Activated CD4-positive, alpha-beta T cell treated with anti-CD3 and anti-CD28 coated beads, Interleukin-2, amount 10 ng/mL, durations not matched to agents 7 days and 5 days (primary cell): ENCODE data around the gene UCN. TPM values are rescaled to one million over a fixed set of nuclear protein-coding genes. Genes with fewer than 3 reads are reported as not detected.

Source experiments
- CTCF ChIA-PET: fragments of 350-600 bp; sonication (Branson Sonifier 250); formaldehyde crosslinking; loops from one replicate; lab custom pipeline; 2021; ENCODE audit warnings: antibody characterized with exemption; lab: Charles Lee
- POLR2A ChIA-PET: fragments of 350-600 bp; sonication (Branson Sonifier 250); formaldehyde crosslinking; loops from one replicate; lab custom pipeline; 2021; ENCODE audit warnings: antibody characterized with exemption; lab: Charles Lee
- DNase-seq: peaks from one replicate; pipeline ENCODE4 v3.0.0-alpha.2; 2020
- H3K27ac Mint-ChIP-seq: one replicate; pipeline ENCODE4 v1.8.0; 2021; ENCODE audit warnings: mild to moderate bottlenecking, moderate library complexity, mixed read lengths
- H3K27me3 Mint-ChIP-seq: one replicate; pipeline ENCODE4 v1.8.0; 2021; ENCODE audit warnings: mixed read lengths
- H3K36me3 Mint-ChIP-seq: one replicate; pipeline ENCODE4 v1.8.0; 2021; ENCODE audit warnings: low read depth, mixed read lengths
- H3K4me1 Mint-ChIP-seq: one replicate; pipeline ENCODE4 v1.8.0; 2021; ENCODE audit warnings: mixed read lengths
- H3K4me3 Mint-ChIP-seq: one replicate; pipeline ENCODE4 v1.8.0; 2021; ENCODE audit warnings: mild to moderate bottlenecking, moderate library complexity, mixed read lengths
- H3K9me3 Mint-ChIP-seq: one replicate; pipeline ENCODE4 v1.8.0; 2021; ENCODE audit warnings: mixed read lengths
- total RNA-seq, 2 experiments: library from RNA; stranded (reverse); gene quantifications; one replicate each; pipeline ENCODE4 v1.2.3, GENCODE V29; 2021

Gene UCN
- total RNA-seq, 2 experiments from 2014 or later: 2.3 to 2.8 TPM

DNA sequence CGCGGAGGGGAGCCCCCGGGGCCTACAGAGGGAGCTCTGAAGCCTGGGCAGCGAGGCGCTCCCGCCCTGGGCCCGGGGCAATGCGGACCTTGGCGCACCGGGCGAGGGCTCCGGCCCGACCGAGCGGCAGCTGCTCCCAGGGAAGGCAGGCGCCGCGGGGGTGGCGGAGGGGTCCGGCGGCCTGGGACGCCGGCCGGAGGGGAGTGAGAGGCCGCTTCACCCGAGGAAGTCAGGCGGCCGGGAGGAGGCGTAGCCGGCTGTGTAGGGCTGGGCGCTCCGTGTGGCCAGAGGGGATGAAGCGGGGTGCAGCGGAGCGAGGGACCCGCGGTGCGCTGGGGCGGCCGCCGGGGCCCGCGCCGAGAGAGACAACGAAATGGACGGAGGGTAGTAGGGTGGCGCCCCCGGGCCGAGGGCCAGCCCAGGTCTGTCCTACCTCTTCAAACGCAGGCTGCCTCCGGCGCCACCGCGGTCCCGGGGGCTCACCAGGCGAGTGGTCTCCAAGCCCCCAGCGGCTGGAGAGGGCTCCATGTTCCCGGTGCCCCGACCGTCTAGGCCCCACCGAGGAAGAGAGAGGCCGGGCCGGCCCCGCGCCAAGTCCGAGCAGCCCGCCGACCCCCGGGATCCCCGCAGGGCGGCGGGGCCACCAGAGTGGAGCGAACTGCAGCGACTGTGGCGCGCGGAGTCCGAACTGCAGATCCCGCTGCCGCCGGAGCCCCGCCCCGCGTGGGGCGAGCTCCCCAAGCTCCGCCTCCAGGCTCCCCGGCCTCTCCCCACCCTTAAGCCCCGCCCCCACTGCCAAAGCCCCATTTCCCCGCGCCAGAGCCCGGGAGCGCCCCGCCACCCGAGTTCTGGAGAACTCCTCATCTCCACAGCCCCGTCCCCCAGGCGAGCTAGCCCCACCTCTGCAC lies 45.6 kb downstream of the UCN start, which contains the start of gene SLC30A3:
SLC30A3 (minus strand) TSS at position 669 of the 908 bp plus-strand sequence; CDS start at position 528, 141 bp downstream.
- ChIA-PET CTCF (interaction anchor here (0.7 to 3.4 kb wide), 8 partner anchors 10 to 414 kb away, joined by 3 to 15 read pairs (median 4); partner anchors contain the start of gene TRIM54), POLR2A (no interaction called here)

GRCh38 chr2:27261926-27262298 lies 46.3 kb downstream of the UCN start:
- DNase-seq: no peak
- Mint-ChIP-seq H3K9me3 (no peaks in the 10 kb centered on the region), H3K27ac (no peak overlapping the region), H3K27me3 (peaks cover 53% of the 10 kb centered on the region), H3K4me3 (peak overlapping the region; percentile 59), H3K36me3 (peaks cover 2% of the 10 kb centered on the region), H3K4me1 (peaks cover 27% of the 10 kb centered on the region)
- ChIA-PET POLR2A (no interaction called here), CTCF (interaction anchor here (1.1 to 1.3 kb wide), 2 partner anchors 10 to 41 kb away, joined by 3 to 5 read pairs; no protein-coding TSS in a partner anchor)

More for the DNA sequence above, 45.6 kb downstream of the UCN start, which contains the start of gene SLC30A3:
- Mint-ChIP-seq H3K27me3 (peaks cover 48% of the 10 kb centered on the region), H3K4me1 (peaks cover 27% of the 10 kb centered on the region), H3K4me3 (peak within 1 kb of the TSS; percentile 66), H3K36me3 (peaks cover 2% of the 10 kb centered on the region), H3K27ac (no peak within 1 kb of the TSS), H3K9me3 (no peaks in the 10 kb centered on the region)
- peak; percentile 79 for DNase-seq

DNA sequence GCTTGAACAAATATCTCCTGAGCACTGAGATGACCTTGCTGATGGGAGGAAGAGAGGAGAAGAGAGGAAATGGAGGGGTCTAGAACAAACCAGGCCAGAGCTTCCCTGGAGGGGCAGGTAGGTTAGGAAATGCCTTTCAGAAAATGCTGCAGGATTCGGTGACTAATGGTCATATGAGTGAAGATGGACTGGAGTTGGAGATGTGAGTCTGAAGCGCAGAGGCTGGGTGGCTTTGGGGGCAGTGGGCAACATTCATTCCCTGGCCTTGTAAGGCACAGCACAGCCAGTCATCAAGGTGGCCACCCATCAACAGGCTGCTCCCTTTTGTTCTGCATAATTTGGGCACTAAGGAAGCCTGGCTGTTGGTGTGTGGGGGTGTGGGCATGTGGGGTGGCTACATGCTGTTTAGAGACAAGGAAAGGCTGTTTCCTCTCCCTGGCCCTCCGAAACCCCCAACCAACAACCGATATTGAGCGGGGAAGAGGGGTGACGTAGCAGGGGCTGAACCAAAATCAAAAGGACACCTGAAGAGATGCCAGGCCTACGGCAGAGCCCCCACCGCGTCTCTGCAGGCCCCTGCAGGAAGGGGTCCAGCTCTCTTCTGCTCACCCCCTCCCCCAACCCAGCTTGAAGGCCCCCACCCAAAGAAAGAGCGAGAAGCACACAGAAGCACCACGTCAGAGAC lies 46.9 kb downstream of the UCN start:
- Mint-ChIP-seq H3K36me3 (peaks cover 2% of the 10 kb centered on the region), H3K27ac (no peak overlapping the region), H3K9me3 (no peaks in the 10 kb centered on the region), H3K4me3 (peak overlapping the region; percentile 59), H3K4me1 (peaks cover 27% of the 10 kb centered on the region), H3K27me3 (peaks cover 56% of the 10 kb centered on the region)
- POLR2A ChIA-PET: no interaction called here
- DNase-seq: no peak
- CTCF ChIA-PET: interaction anchor here (1.1 kb wide), 1 partner anchor 11 kb away, joined by 3 read pairs; no protein-coding TSS in a partner anchor

DNA sequence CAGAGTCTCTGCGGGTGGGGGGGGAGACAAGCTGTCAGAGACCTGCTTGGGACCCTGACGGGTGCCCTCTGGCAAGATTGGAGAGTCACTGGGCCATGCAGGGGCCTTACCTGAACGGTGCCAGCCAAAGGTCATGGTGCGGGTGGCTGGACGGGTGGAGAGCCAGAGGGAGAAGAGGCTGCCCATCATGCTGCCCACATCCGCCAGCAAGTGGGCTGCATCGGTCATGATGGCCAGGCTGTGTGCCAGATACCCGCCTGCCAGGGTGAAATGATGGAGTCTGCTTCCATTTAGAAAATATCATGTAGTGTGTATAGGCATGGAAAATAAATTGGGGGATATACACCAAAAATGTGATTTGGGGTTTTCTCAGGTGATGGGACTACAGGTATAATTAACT lies 50.2 kb downstream of the UCN start:
- DNase-seq: no peak
- Mint-ChIP-seq H3K4me3 (no peak overlapping the region), H3K27ac (no peak overlapping the region), H3K27me3 (peaks cover 49% of the 10 kb centered on the region), H3K36me3 (peaks cover 2% of the 10 kb centered on the region), H3K4me1 (peaks cover 7% of the 10 kb centered on the region), H3K9me3 (no peaks in the 10 kb centered on the region)
- ChIA-PET POLR2A (no interaction called here), CTCF (no interaction called here)

Other genes with a start within 250 kb of the UCN start
- 100 to 1,000 TPM; 309 to 386 TPM for gene OST4, start 236.8 kb downstream of the UCN start, total RNA-seq
- gene EMILIN1, start 229.8 kb downstream of the UCN start, total RNA-seq: under 1 TPM; 0.56 to 0.64 TPM
- 10 to 100 TPM in 1 of 2 experiments, 1 to 10 TPM in 1; 9.7 to 10.6 TPM for gene KHK, start 221.7 kb downstream of the UCN start, total RNA-seq
- 1 to 10 TPM in 1 of 2 experiments, under 1 TPM in 1; 0.92 to 1.3 TPM for gene CGREF1, start 189.3 kb downstream of the UCN start, total RNA-seq
- gene ABHD1, start 184.6 kb downstream of the UCN start, total RNA-seq: under 1 TPM; 0.10 to 0.25 TPM
- 10 to 100 TPM; 60.0 to 65.3 TPM for gene PREB, start 173.8 kb downstream of the UCN start, total RNA-seq
- gene PRR30, start 169.0 kb downstream of the UCN start, total RNA-seq: not detected
- gene TCF23, start 159.4 kb downstream of the UCN start, total RNA-seq: not detected
- gene ATRAID, start 96.4 kb downstream of the UCN start, total RNA-seq: 10 to 100 TPM; 72.5 to 81.8 TPM
- 10 to 100 TPM; 34.2 to 39.2 TPM for gene SLC5A6, start 96.2 kb downstream of the UCN start, total RNA-seq
- 10 to 100 TPM; 63.7 to 66.1 TPM for gene CAD, start 91.1 kb downstream of the UCN start, total RNA-seq
- gene SLC30A3, start 45.4 kb downstream of the UCN start, total RNA-seq: under 1 TPM; 0.23 to 0.45 TPM
- not detected for gene DNAJC5G, start 33.0 kb downstream of the UCN start, total RNA-seq
- not detected for gene TRIM54, start 26.0 kb downstream of the UCN start, total RNA-seq
- gene MPV17, start 14.7 kb upstream of the UCN start, total RNA-seq: 10 to 100 TPM; 80.8 to 83.6 TPM
- 10 to 100 TPM; 54.3 to 59.0 TPM for gene GTF3C2, start 48.3 kb upstream of the UCN start, total RNA-seq
- 10 to 100 TPM; 40.9 to 42.2 TPM for gene EIF2B4, start 61.9 kb upstream of the UCN start, total RNA-seq
- gene SNX17, start 62.2 kb upstream of the UCN start, total RNA-seq: 100 to 1,000 TPM; 109 to 120 TPM
- gene ZNF513, start 72.3 kb upstream of the UCN start, total RNA-seq: 10 to 100 TPM; 14.3 to 15.4 TPM
- gene PPM1G, start 101.1 kb upstream of the UCN start, total RNA-seq: 100 to 1,000 TPM; 109 TPM
- 10 to 100 TPM; 77.1 to 82.3 TPM for gene NRBP1, start 120.2 kb upstream of the UCN start, total RNA-seq
- gene KRTCAP3, start 133.9 kb upstream of the UCN start, total RNA-seq: 1 to 10 TPM; 7.1 to 8.3 TPM
- 1 to 10 TPM; 9.3 to 9.8 TPM for gene IFT172, start 181.3 kb upstream of the UCN start, total RNA-seq
- gene FNDC4, start 186.8 kb upstream of the UCN start, total RNA-seq: not detected
- not detected for gene GCKR, start 188.4 kb upstream of the UCN start, total RNA-seq